ENCODE measurements around the gene TMEM145. TPM values are rescaled to one million over a fixed set of nuclear protein-coding genes. Genes with fewer than 3 reads are reported as not detected.

TMEM145 gene
- total RNA-seq, 4 donors from 2014 or later = not detected

DNA sequence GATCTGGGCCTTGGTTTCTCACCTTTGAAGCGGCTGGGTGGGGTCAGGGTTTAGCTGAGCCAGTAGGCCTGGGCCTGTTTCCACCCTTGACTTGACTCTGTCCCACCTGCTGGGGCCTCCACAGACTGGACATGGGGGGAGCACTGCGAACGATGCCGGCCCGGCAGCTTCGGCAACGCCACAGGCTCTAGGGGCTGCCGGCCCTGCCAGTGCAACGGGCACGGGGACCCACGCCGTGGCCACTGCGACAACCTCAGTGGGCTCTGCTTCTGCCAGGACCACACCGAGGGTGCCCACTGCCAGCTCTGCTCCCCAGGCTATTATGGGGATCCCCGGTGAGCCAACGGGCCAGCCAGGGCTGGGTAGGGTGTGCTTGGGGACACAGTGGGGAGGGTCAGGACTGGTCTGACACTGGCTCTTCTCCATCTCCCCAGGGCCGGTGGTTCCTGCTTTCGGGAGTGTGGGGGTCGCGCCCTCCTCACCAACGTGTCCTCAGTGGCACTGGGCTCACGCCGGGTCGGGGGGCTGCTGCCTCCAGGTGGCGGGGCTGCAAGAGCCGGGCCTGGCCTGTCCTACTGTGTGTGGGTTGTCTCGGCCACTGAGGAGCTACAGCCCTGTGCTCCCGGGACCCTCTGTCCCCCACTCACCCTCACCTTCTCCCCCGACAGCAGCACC is 40.4 kb downstream of the TMEM145 start:
- H3K36me3 ChIP-seq = no peaks in the 10 kb centered on the region
- H3K4me1 ChIP-seq = no peaks in the 10 kb centered on the region
- no peak overlapping the region for H3K4me3 ChIP-seq
- intact Hi-C loops (cut with DNase I; ENCODE audit: low total_unique reads) (no loop called here), in situ Hi-C loops (cut with MboI; ENCODE audit: low pct_ligation_motif_present in 1 of 4, low pct_unique_long_range_greater_than_20kb in 1 of 4, low sequenced_read_pairs in 3 of 4) (no loop called here)
- no peak for DNase-seq
- no peak overlapping the region for H3K27ac ChIP-seq
- WGBS, 2 donors (ENCODE audit: low coverage in 1 of 2) = 96% methylated on average over 14 of the region's 29 CpGs; no CpG with 5 or more reads in 1 of the 2 donors
- no peaks in the 10 kb centered on the region for H3K9me3 ChIP-seq
- no peaks in the 10 kb centered on the region for H3K27me3 ChIP-seq
- TF ChIP-seq, protein P1, sequence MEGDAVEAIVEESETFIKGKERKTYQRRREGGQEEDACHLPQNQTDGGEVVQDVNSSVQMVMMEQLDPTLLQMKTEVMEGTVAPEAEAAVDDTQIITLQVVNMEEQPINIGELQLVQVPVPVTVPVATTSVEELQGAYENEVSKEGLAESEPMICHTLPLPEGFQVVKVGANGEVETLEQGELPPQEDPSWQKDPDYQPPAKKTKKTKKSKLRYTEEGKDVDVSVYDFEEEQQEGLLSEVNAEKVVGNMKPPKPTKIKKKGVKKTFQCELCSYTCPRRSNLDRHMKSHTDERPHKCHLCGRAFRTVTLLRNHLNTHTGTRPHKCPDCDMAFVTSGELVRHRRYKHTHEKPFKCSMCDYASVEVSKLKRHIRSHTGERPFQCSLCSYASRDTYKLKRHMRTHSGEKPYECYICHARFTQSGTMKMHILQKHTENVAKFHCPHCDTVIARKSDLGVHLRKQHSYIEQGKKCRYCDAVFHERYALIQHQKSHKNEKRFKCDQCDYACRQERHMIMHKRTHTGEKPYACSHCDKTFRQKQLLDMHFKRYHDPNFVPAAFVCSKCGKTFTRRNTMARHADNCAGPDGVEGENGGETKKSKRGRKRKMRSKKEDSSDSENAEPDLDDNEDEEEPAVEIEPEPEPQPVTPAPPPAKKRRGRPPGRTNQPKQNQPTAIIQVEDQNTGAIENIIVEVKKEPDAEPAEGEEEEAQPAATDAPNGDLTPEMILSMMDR (IDR thresholded peaks at IDR 0.05) = no peak
- no peak for TF ChIP-seq POLR2AphosphoS5 (IDR thresholded peaks at IDR 0.05)
- no peak for TF ChIP-seq EP300 (IDR thresholded peaks at IDR 0.05; ENCODE audit: low read depth)
- TF ChIP-seq POLR2A (IDR thresholded peaks at IDR 0.05) = no peak

DNA sequence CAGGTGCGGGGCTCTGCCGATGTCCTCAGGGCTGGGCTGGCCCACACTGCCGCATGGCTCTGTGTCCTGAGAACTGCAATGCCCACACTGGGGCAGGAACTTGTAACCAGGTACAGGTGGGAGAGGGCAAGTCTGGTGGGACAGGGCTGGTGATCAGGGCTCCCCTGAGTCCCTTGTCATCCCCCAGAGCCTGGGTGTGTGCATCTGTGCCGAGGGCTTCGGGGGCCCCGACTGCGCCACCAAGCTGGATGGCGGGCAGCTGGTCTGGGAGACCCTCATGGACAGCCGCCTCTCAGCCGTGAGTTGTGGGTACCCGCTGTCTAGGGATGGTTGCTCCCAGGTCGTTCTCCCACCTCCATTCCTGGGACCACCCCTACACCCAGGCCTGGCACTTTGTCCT is 42.8 kb downstream of the TMEM145 start:
- TF ChIP-seq, protein P1 (IDR thresholded peaks at IDR 0.05) = no peak
- DNase-seq = no peak
- intact Hi-C loops (cut with DNase I; ENCODE audit: low total_unique reads) (no loop called here), in situ Hi-C loops (cut with MboI; ENCODE audit: low pct_ligation_motif_present in 1 of 4, low pct_unique_long_range_greater_than_20kb in 1 of 4, low sequenced_read_pairs in 3 of 4) (no loop called here)
- no peaks in the 10 kb centered on the region for H3K9me3 ChIP-seq
- no peak overlapping the region for H3K4me3 ChIP-seq
- H3K27me3 ChIP-seq = no peaks in the 10 kb centered on the region
- no peak overlapping the region for H3K27ac ChIP-seq
- no peaks in the 10 kb centered on the region for H3K36me3 ChIP-seq
- 99% methylated on average over 11 of the region's 12 CpGs; no CpG with 5 or more reads in 1 of the 2 donors for WGBS, 2 donors (ENCODE audit: low coverage in 1 of 2)
- no peaks in the 10 kb centered on the region for H3K4me1 ChIP-seq

DNA sequence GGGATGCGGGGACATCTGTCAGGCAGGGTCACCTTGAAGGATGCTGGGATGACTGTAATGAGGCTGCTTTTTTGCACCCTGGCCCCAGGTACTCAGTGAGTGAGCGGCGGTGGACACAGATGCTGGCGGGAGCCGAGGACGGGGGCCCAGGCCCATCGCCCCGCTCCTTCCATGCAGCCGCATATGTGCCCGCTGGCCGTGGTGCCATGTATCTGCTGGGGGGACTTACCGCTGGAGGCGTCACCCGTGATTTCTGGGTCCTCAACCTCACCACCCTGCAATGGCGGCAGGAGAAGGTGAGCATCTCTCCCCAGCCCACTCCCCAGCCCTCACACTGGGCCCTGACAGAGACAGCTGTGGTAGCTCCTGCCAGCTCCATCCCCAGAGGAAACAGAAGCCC is 43.6 kb downstream of the TMEM145 start:
- in situ Hi-C loops (cut with MboI; ENCODE audit: low pct_ligation_motif_present in 1 of 4, low pct_unique_long_range_greater_than_20kb in 1 of 4, low sequenced_read_pairs in 3 of 4) (no loop called here), intact Hi-C loops (cut with DNase I; ENCODE audit: low total_unique reads) (no loop called here)
- no peaks in the 10 kb centered on the region for H3K36me3 ChIP-seq
- 99% methylated on average over 13 of the region's 15 CpGs; no CpG with 5 or more reads in 1 of the 2 donors for WGBS, 2 donors (ENCODE audit: low coverage in 1 of 2)
- no peak for DNase-seq
- no peak overlapping the region for H3K27ac ChIP-seq
- TF ChIP-seq POLR2A (IDR thresholded peaks at IDR 0.05) = no peak
- TF ChIP-seq, protein P1 (IDR thresholded peaks at IDR 0.05) = no peak
- no peak for TF ChIP-seq POLR2AphosphoS5 (IDR thresholded peaks at IDR 0.05)
- TF ChIP-seq EP300 (IDR thresholded peaks at IDR 0.05; ENCODE audit: low read depth) = no peak
- H3K4me3 ChIP-seq = no peak overlapping the region
- H3K27me3 ChIP-seq = no peaks in the 10 kb centered on the region
- no peaks in the 10 kb centered on the region for H3K4me1 ChIP-seq
- no peaks in the 10 kb centered on the region for H3K9me3 ChIP-seq

DNA sequence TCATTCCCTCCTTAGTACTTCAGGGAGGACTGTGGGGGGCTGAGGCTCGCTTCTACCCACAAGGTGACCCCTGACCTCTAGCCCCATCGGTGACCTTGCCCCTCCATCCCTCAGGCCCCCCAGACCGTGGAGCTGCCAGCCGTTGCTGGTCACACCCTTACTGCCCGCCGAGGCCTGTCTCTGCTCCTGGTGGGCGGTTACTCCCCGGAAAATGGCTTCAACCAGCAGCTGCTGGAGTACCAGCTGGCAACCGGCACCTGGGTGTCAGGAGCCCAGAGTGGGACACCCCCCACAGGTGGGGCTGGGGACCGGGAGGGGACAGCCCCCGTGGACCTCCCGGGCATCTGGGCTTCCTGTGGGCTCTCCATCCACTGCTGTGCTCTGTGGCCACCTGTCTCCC is 44.2 kb downstream of the TMEM145 start:
- no peaks in the 10 kb centered on the region for H3K27me3 ChIP-seq
- DNase-seq = no peak
- TF ChIP-seq POLR2AphosphoS5 (IDR thresholded peaks at IDR 0.05) = no peak
- TF ChIP-seq POLR2A (IDR thresholded peaks at IDR 0.05) = no peak
- no peak for TF ChIP-seq EP300 (IDR thresholded peaks at IDR 0.05; ENCODE audit: low read depth)
- TF ChIP-seq, protein P1 (IDR thresholded peaks at IDR 0.05) = no peak
- H3K36me3 ChIP-seq = no peaks in the 10 kb centered on the region
- H3K4me3 ChIP-seq = no peak overlapping the region
- no peaks in the 10 kb centered on the region for H3K4me1 ChIP-seq
- intact Hi-C loops (cut with DNase I; ENCODE audit: low total_unique reads) (no loop called here), in situ Hi-C loops (cut with MboI; ENCODE audit: low pct_ligation_motif_present in 1 of 4, low pct_unique_long_range_greater_than_20kb in 1 of 4, low sequenced_read_pairs in 3 of 4) (no loop called here)
- no peak overlapping the region for H3K27ac ChIP-seq
- 83% methylated on average over 11 of the region's 12 CpGs; no CpG with 5 or more reads in 1 of the 2 donors for WGBS, 2 donors (ENCODE audit: low coverage in 1 of 2)
- no peaks in the 10 kb centered on the region for H3K9me3 ChIP-seq

Data from transverse colon (tissue), 4 donors.